HepG2 (cell line): ENCODE data around the gene CARS2. TPM values are rescaled to one million over a fixed set of nuclear protein-coding genes. Genes with fewer than 3 reads are reported as not detected.
A peak's percentile ranks its signal among the peaks of the same experiment; 100 is the strongest.

Experiments
- ATAC-seq: fragments of 200-7000 bp; cut with Tn5 transposase; 3 replicates; pipeline ENCODE4 v1.9.1; 2020; ENCODE audit warnings: mild to moderate bottlenecking, moderate library complexity
- BruUV-seq: library from RNA; stranded (reverse); fragments of 400-500 nt; replicated peaks from 2 replicates; lab custom pipeline; 2021; lab: Mats Ljungman, UMichigan
- CTCF ChIA-PET: fragments of 300-600 bp; formaldehyde crosslinking; extraction: SDS; loops from one replicate; lab custom pipeline; 2021; ENCODE audit warnings: low total read pairs, inconsistent platforms, low intra/inter-chr PET ratio; lab: Yijun Ruan, JAX
- POLR2A ChIA-PET: fragments of 350-600 bp; sonication (Branson Sonifier 250); formaldehyde crosslinking; loops from one replicate; lab custom pipeline; 2020; ENCODE audit warnings: antibody characterized with exemption, inconsistent platforms; lab: Yijun Ruan, JAX
- DNase-seq: peaks from one replicate; pipeline ENCODE4 v3.0.0-alpha.2; 2015; ENCODE audit warnings: low spot score
- FAIRE-seq: peaks from 3 replicates; lab custom pipeline; 2011; peaks lifted over from hg19 to GRCh38; lab: Jason Lieb, UNC
- H2AFZ ChIP-seq: one replicate; pipeline ENCODE4 v1.6.1; 2011; ENCODE audit warnings: low read length, inconsistent platforms
- H3K27ac ChIP-seq: fragments of 300-600 bp; 3 replicates; pipeline ENCODE4 v1.8.0; 2011; ENCODE audit warnings: mixed run types, mild to moderate bottlenecking, mixed read lengths, low read length, inconsistent platforms; ENCODE audit not compliant: insufficient read depth; ENCODE audit errors: extremely low read length
- H3K27me3 ChIP-seq, 2 experiments: fragments of 200-600 bp in 1 of 2; 2 replicates in 1 of 2; 3 replicates in 1 of 2; pipeline versions ENCODE4 v1.6.0 to v1.8.0; 2011; ENCODE audit warnings: low read length in 2 of 2, mild to moderate bottlenecking in 2 of 2, moderate library complexity in 2 of 2, inconsistent platforms in 1 of 2; ENCODE audit not compliant: insufficient read depth in 2 of 2, control insufficient read depth in 1 of 2
- H3K36me3 ChIP-seq, 2 experiments: fragments of 200-600 bp in 1 of 2; replicated peaks in 1 of 2; 2 replicates in 1 of 2; 3 replicates in 1 of 2; pipeline versions ENCODE4 v1.5.1 to v1.8.0; 2011; ENCODE audit warnings: low read length in 2 of 2, inconsistent platforms in 1 of 2; ENCODE audit not compliant: insufficient read depth in 2 of 2, control insufficient read depth in 1 of 2
- H3K4me1 ChIP-seq: 2 replicates; pipeline ENCODE4 v1.5.1; 2012; ENCODE audit warnings: low read length, inconsistent platforms; ENCODE audit not compliant: insufficient read depth
- H3K4me2 ChIP-seq: 2 replicates; pipeline ENCODE4 v1.6.0; 2011; ENCODE audit warnings: low read depth, low read length, inconsistent platforms
- H3K4me3 ChIP-seq, 3 experiments: fragments of 200-600 bp in 1 of 3; sonication (generic), shearing (Covaris generic) in 1 of 3; replicated peaks in 1 of 3; 2 replicates each; pipeline ENCODE4 v1.5.1; 2011 to 2016; ENCODE audit warnings: low read length in 3 of 3, inconsistent platforms in 2 of 3, low read depth in 2 of 3, mild to moderate bottlenecking in 2 of 3, control low read depth in 1 of 3, mixed read lengths in 1 of 3; ENCODE audit not compliant: insufficient read depth in 1 of 3
- H3K79me2 ChIP-seq: one replicate; pipeline ENCODE4 v1.6.1; 2011; ENCODE audit warnings: low read length, inconsistent platforms; ENCODE audit not compliant: insufficient read depth
- H3K9ac ChIP-seq: 2 replicates; pipeline ENCODE4 v1.6.0; 2011; ENCODE audit warnings: mild to moderate bottlenecking, low read depth, low read length, inconsistent platforms; ENCODE audit not compliant: insufficient read depth
- H3K9me3 ChIP-seq: 2 replicates; pipeline ENCODE4 v1.5.1; 2012; ENCODE audit warnings: mild to moderate bottlenecking, low read length
- H4K20me1 ChIP-seq: 2 replicates; pipeline ENCODE4 v1.6.0; 2011; ENCODE audit warnings: inconsistent platforms, mild to moderate bottlenecking, low read length, moderate library complexity; ENCODE audit not compliant: insufficient read depth
- BCL6 ChIP-seq: IDR thresholded peaks from 2 replicates; pipeline ENCODE4 v1.6.1; 2016; ENCODE audit warnings: missing genetic modification reagents, missing compliant biosample characterization
- GLI4 ChIP-seq: sonication (generic); formaldehyde crosslinking; IDR thresholded peaks from 2 replicates; pipeline ENCODE4 v1.5.1; 2020; ENCODE audit warnings: missing genetic modification reagents, mild to moderate bottlenecking, moderate library complexity, borderline replicate concordance
- HDAC1 ChIP-seq: sonication (generic); formaldehyde crosslinking; IDR thresholded peaks from 2 replicates; pipeline ENCODE4 v1.5.1; 2020; ENCODE audit warnings: mild to moderate bottlenecking, missing genetic modification reagents
- HOXA9 ChIP-seq: sonication (generic); formaldehyde crosslinking; IDR thresholded peaks from 2 replicates; pipeline ENCODE4 v1.8.1; 2022; ENCODE audit warnings: missing genetic modification reagents, mild to moderate bottlenecking, moderate library complexity, borderline replicate concordance
- KLF9 ChIP-seq: IDR thresholded peaks from 2 replicates; pipeline ENCODE4 v1.6.1; 2016; ENCODE audit warnings: low read depth
- MED13 ChIP-seq: sonication (generic); formaldehyde crosslinking; IDR thresholded peaks from 2 replicates; pipeline ENCODE4 v1.5.0; 2020; ENCODE audit warnings: missing genetic modification reagents
- SAP130 ChIP-seq: IDR thresholded peaks from 2 replicates; pipeline ENCODE4 v1.6.1; 2016; ENCODE audit warnings: low read depth
- TP53 ChIP-seq: sonication (generic); formaldehyde crosslinking; conservative IDR thresholded peaks from 2 replicates; pipeline ENCODE4 v1.4.0; 2020; ENCODE audit warnings: missing genetic modification reagents
- ZFP36L2 ChIP-seq: sonication (generic); formaldehyde crosslinking; IDR thresholded peaks from 2 replicates; pipeline ENCODE4 v1.4.0; 2020; ENCODE audit warnings: missing genetic modification reagents
- ZNF225 ChIP-seq: sonication (generic); formaldehyde crosslinking; IDR thresholded peaks from 2 replicates; pipeline ENCODE4 v1.4.0; 2020; ENCODE audit warnings: mild to moderate bottlenecking, missing genetic modification reagents
- ZNF276 ChIP-seq: sonication (generic); formaldehyde crosslinking; IDR thresholded peaks from 2 replicates; pipeline ENCODE4 v1.4.0; 2020; ENCODE audit warnings: mild to moderate bottlenecking, low read depth, missing genetic modification reagents
- ZNF503 ChIP-seq: sonication (generic); formaldehyde crosslinking; IDR thresholded peaks from 2 replicates; pipeline ENCODE4 v1.4.0; 2020; ENCODE audit warnings: missing genetic modification reagents
- ZNF773 ChIP-seq: sonication (generic); formaldehyde crosslinking; IDR thresholded peaks from 2 replicates; pipeline ENCODE4 v1.4.0; 2020; ENCODE audit warnings: missing genetic modification reagents, borderline replicate concordance
- ZNF777 ChIP-seq: sonication (generic); formaldehyde crosslinking; IDR thresholded peaks from 2 replicates; pipeline ENCODE4 v1.4.0; 2020; ENCODE audit warnings: missing genetic modification reagents
- ZSCAN22 ChIP-seq: sonication (generic); formaldehyde crosslinking; IDR thresholded peaks from 2 replicates; pipeline ENCODE4 v1.4.0; 2020; ENCODE audit warnings: mild to moderate bottlenecking, missing genetic modification reagents
- WGBS: methylation state at CpG from one replicate; pipeline ENCODE4 v1.1.6; 2017; ENCODE audit warnings: low lambda C conversion rate; 5-methylcytosine and 5-hydroxymethylcytosine counted together
- in situ Hi-C: cut with HindIII; loops from 2 replicates; pipeline ENCODE4 v1.10.0; 2017; ENCODE audit warnings: low pct_unique_long_range_greater_than_20kb; ENCODE audit not compliant: extremely low pct_ligation_motif_present
- intact Hi-C: fragments of 100-400 bp; cut with micrococcal nuclease; formaldehyde crosslinking; loops from one replicate; pipeline ENCODE4 v1.10.0; 2022; ENCODE audit not compliant: unreplicated experiment
- polyA plus RNA-seq, 8 experiments: library from polyadenylated mRNA; depleted of rRNA in 3 of 8; stranded (reverse) in 7 of 8; unstranded in 1 of 8; fragments of >200 nt; fragmentation: Illumina TruSeq in 4 of 8; extraction: Trizol in 4 of 8; gene quantifications; 2 replicates each; pipeline versions ENCODE4 v1.2.1 to v1.2.3, GENCODE V29; 2011 to 2016; ENCODE audit warnings: low read depth in 4 of 8, missing spikeins in 1 of 8, mixed read lengths in 1 of 8; ENCODE audit not compliant: insufficient read depth in 1 of 8
- total RNA-seq, 5 experiments: library from RNA; depleted of rRNA; stranded (reverse); fragments of >200 nt; fragmentation: Illumina TruSeq; extraction: Trizol; gene quantifications; 2 replicates each; pipeline ENCODE4 v1.2.3, GENCODE V29; 2016; ENCODE audit warnings: low read depth in 1 of 5

The CARS2 gene
- total and polyA plus RNA-seq, 2 of the 13 experiments (the other 11 are each of a cell fraction or from before 2014, with no cell fraction given): 41.1 to 59.3 TPM

- 0 out of 2 replicates have a peak, but pooled peaks have one; percentile 17 for TF ChIP-seq ZNF276 (CRISPR knock-in tag)
- TF ChIP-seq ZNF777: no peak
- TF ChIP-seq, all 625 proteins: peak for 211
Measured at GRCh38 chr13:110712849-110713641, 7.1 kb upstream of the CARS2 start (continued).

GRCh38 chr13:110712081-110712848, 6.3 kb upstream of the CARS2 start:
- CTCF ChIA-PET: no interaction called here
- Histone ChIP-seq H3K4me1 (peaks cover 18% of the 10 kb centered on the region), H3K9me3 (no peaks in the 10 kb centered on the region), H3K4me2 (peak overlapping the region; percentile 85), H3K36me3 (no peaks in the 10 kb centered on the region), H3K27ac (peak overlapping the region; percentile 98), H4K20me1 (peaks cover 16% of the 10 kb centered on the region), H3K27me3 (no peaks in the 10 kb centered on the region; a peak in 1 of 5 replicates), H3K9ac (peak overlapping the region; percentile 94), H2AFZ (peak overlapping the region; percentile 43), H3K4me3 (peak overlapping the region; percentile 88 to 98 (median 88)), H3K79me2 (peaks cover 27% of the 10 kb centered on the region)
- in situ Hi-C loops: no loop called here
- DNase-seq (peak; percentile 81), FAIRE-seq (peak; percentile 68), ATAC-seq (peak; percentile 55)
- POLR2A ChIA-PET: interaction anchor here (0.7 to 2.5 kb wide), 12 partner anchors 10 to 241 kb away, joined by 3 to 44 read pairs (median 4); partner anchors contain the start of genes ANKRD10, NAXD and RAB20
- intact Hi-C loops: loop anchor here (2.0 to 10.0 kb wide), 3 partner anchors 103 to 257 kb away; partner anchors contain the start of gene ANKRD10
- BruUV-seq: no TSS peak
- WGBS: 2% methylated on average over 23 of the region's 58 CpGs
- TF ChIP-seq TP53 (CRISPR knock-in tag) (no peak), ZFP36L2 (no peak), HOXA9 (CRISPR knock-in tag) (0 out of 2 replicates have a peak, but pooled peaks have one; percentile 50), BCL6 (CRISPR knock-in tag) (peak; percentile 24; the same call in 1 of the 2 replicates), HDAC1 (CRISPR knock-in tag) (no peak), KLF9 (CRISPR knock-in tag) (0 out of 2 replicates have a peak, but pooled peaks have one; percentile 9), ZNF276 (CRISPR knock-in tag) (0 out of 2 replicates have a peak, but pooled peaks have one; percentile 1), ZNF773 (CRISPR knock-in tag) (no peak), ZNF503 (CRISPR knock-in tag) (no peak), GLI4 (no peak), ZNF225 (CRISPR knock-in tag) (no peak), ZSCAN22 (CRISPR knock-in tag) (no peak), SAP130 (CRISPR knock-in tag) (peak; percentile 52), MED13 (CRISPR knock-in tag) (0 out of 2 replicates have a peak, but pooled peaks have one; percentile 29)
